ENCODE data around the gene HTR1D.
"Not testable (repeated sequence)": the region's sequence is repeated elsewhere in the genome, so short reads cannot be mapped to it uniquely, and the experiment has no call there.

HTR1D gene

DNA sequence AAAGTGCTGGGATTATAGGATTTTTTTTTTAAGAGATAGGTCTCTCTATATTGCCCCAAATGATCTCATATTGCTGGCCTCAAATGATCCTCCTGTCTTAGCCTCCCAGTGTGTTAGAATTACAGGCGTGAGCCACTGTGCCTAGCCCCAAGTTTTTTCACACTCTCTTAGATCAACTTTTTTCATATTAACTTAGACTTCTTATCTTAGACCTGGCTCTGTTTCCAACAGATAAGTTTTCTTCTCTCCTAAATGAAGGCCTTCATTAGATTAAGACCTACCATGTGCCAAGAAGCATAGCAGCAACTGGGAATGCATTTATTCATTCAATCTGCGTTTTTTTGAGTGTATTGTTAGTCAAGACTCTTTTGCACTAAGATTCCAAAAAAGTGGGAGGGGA lies 20.2 kb upstream of the HTR1D start:
- no peak for DNase-seq
- TF ChIP-seq, protein P1, sequence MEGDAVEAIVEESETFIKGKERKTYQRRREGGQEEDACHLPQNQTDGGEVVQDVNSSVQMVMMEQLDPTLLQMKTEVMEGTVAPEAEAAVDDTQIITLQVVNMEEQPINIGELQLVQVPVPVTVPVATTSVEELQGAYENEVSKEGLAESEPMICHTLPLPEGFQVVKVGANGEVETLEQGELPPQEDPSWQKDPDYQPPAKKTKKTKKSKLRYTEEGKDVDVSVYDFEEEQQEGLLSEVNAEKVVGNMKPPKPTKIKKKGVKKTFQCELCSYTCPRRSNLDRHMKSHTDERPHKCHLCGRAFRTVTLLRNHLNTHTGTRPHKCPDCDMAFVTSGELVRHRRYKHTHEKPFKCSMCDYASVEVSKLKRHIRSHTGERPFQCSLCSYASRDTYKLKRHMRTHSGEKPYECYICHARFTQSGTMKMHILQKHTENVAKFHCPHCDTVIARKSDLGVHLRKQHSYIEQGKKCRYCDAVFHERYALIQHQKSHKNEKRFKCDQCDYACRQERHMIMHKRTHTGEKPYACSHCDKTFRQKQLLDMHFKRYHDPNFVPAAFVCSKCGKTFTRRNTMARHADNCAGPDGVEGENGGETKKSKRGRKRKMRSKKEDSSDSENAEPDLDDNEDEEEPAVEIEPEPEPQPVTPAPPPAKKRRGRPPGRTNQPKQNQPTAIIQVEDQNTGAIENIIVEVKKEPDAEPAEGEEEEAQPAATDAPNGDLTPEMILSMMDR (IDR thresholded peaks at IDR 0.05; ENCODE audit: low read depth, low read length) = no peak
- H3K36me3 ChIP-seq = no peaks in the 10 kb centered on the region
- H3K4me1 ChIP-seq = no peaks in the 10 kb centered on the region
- no peaks in the 10 kb centered on the region for H3K27me3 ChIP-seq
- H3K9me3 ChIP-seq = no peaks in the 10 kb centered on the region
- no peak overlapping the region for H3K4me3 ChIP-seq (ENCODE audit: low read depth, low read length)

DNA sequence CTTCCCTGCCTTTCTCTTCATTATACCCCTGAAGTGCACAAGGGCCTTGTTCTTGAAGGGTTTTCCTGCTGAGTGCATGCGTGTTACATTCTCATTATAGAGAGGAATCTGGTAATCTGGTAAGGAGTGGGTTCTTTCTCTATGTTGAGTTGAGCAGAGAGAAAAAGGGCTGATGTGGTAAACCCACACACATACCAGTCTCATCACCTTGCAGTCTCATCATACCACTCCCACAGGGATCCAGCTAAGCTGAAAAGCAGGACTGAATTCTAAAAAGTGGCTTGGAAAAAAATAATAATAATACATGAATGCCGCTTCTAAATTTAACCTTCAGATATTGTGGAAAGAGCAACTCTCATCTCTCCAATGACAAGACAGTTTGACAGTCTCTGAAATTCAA lies 10.5 kb upstream of the HTR1D start:
- H3K36me3 ChIP-seq = no peaks in the 10 kb centered on the region
- no peaks in the 10 kb centered on the region for H3K27me3 ChIP-seq
- no peak overlapping the region for H3K4me3 ChIP-seq (ENCODE audit: low read depth, low read length)
- H3K9me3 ChIP-seq = no peaks in the 10 kb centered on the region
- peaks cover 5% of the 10 kb centered on the region for H3K4me1 ChIP-seq
- DNase-seq = no peak
- TF ChIP-seq, protein P1 (IDR thresholded peaks at IDR 0.05; ENCODE audit: low read depth, low read length) = no peak

DNA sequence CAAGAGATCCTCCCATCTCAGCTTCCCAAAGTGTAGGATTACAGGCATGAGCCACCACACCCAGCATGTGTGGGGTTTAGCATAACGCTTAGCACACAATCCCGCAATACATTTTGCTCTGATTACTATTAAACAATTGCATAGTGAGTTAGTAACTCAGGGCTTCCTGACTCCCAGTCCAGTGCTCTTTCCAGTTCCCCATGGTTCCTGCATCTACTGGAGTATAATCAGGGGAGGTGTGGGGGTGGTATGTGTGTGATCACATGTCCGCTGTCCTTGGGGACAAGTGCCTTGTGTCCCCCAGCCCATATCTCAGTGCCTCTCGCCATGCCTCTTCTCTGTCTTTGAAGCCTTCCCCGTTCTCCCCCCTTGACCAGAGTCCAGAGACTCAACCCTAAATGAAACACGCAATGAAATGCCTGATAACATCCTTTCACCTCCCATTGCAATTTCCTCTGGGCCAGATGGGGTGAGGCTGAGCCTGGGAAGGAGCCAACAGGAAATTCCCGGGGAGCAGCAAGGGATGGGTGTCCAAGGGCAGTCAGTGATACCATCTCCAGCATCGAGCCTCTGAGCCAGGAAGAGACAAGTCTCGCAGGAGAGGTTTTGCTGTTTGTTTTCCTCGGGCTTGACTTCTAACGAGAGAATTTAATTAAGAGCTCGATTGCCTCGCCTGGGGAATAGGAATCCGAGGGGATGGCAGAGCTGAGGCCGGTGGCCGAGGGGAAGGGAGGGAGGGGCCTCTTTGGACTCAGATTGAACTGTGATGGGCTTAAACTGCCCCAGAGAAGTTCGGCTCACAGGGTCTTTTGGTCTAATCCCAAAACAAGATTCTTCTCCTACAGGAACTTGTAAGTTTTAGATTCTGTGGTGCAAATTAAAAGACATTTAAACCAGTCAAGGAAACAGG lies 7.7 kb upstream of the HTR1D start:
- Histone ChIP-seq H3K9me3 (no peaks in the 10 kb centered on the region), H3K36me3 (no peaks in the 10 kb centered on the region), H3K27me3 (no peaks in the 10 kb centered on the region), H3K4me3 (ENCODE audit: low read depth, low read length) (no peak overlapping the region), H3K4me1 (peaks cover 5% of the 10 kb centered on the region)
- peak; percentile 55 for DNase-seq
- TF ChIP-seq, protein P1 (IDR thresholded peaks at IDR 0.05; ENCODE audit: low read depth, low read length) = no peak

DNA sequence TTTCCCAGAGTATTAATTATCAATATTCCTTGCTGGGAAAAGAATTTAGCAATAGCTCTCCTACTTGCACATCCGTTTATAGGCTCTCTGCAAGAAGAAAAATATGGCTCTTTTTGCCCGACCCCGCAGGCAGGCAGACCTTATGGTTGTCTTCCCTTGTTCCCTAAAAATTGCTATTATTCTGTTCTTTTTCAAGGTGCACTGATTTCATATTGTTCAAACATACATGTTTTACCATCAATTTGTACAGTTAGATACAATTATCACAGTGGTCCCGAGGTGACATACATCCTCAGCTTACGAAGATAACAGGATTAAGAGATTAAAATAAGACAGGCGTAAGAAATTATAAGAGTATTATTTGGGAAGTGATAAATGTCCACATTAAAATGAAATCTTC lies 6.7 kb upstream of the HTR1D start:
- H3K36me3 ChIP-seq; DNase-seq; H3K27me3 ChIP-seq; H3K9me3 ChIP-seq; H3K4me3 ChIP-seq (ENCODE audit: low read depth, low read length); H3K4me1 ChIP-seq: not testable (repeated sequence)

DNA sequence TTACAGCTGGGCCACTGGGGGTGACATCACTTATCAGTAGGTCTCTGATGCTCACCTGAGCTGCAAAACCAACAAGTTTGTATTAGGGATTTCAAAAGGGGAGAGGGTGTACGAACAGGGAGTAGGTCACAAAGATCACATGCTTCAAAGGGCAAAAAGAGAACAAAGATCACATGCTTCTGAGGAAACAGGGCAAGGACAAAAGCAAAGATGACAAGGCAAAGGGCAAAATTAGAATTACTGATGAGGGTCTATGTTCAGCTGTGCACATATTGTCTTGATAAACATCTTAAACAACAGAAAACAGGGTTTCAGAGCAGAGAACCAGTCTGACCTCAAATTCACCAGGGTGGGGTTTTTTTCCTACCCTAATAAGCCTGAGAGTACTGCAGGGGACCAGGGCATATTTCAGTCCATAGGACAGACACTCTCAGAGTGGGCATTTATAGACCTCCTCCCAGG lies 6.2 kb upstream of the HTR1D start:
- not testable (repeated sequence) for DNase-seq; H3K36me3 ChIP-seq; H3K27me3 ChIP-seq; H3K4me1 ChIP-seq; H3K4me3 ChIP-seq (ENCODE audit: low read depth, low read length); H3K9me3 ChIP-seq

DNA sequence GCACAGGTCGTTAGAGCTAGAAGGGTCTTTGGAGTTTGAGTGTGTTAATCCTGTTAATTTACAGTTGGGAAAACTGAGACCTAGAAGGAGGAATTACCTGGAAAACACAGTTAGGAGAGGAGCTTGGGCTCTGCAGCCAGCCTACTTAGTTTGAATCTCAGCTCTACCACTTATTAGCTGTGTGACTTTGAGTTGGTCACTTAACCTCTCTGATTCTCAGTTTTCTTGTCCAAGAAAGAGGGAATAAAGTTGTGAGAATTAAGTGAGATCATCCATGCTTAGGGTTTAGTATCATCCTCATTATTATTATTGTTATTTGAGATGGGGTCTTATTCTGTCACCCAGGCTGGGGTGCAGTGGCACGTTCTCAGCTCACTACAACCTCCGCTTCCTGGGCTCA lies 5.4 kb upstream of the HTR1D start:
- H3K9me3 ChIP-seq = no peaks in the 10 kb centered on the region
- DNase-seq = no peak
- H3K27me3 ChIP-seq = peaks cover 6% of the 10 kb centered on the region
- H3K36me3 ChIP-seq = no peaks in the 10 kb centered on the region
- no peak overlapping the region for H3K4me3 ChIP-seq (ENCODE audit: low read depth, low read length)
- peaks cover 5% of the 10 kb centered on the region for H3K4me1 ChIP-seq
- TF ChIP-seq, protein P1 (IDR thresholded peaks at IDR 0.05; ENCODE audit: low read depth, low read length) = no peak

DNA sequence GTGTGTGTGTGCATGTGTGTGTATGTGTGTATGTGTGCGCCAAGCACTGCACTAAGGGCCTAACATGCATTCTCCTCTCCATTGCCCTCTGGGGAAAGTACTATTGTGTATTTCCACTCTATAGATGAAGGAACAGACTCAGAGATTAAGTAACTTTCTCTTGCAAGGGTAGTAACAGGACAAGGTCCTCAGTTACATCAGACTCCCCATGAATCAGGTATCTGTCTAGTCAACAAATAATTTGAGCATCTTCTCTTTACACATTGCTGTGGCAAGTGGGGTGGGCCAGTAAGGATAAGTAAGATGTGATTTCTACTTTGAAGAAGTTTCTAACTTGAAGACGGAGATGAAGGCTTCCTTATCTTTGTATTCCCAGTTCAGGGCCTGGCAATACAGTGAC lies 5.0 kb upstream of the HTR1D start:
- Histone ChIP-seq H3K4me1 (peaks cover 5% of the 10 kb centered on the region), H3K27me3 (peaks cover 10% of the 10 kb centered on the region), H3K4me3 (ENCODE audit: low read depth, low read length) (no peak overlapping the region), H3K36me3 (no peaks in the 10 kb centered on the region), H3K9me3 (no peaks in the 10 kb centered on the region)
- no peak for DNase-seq
- TF ChIP-seq, protein P1 (IDR thresholded peaks at IDR 0.05; ENCODE audit: low read depth, low read length) = no peak

Data from BE2C (cell line).